Thymus (tissue), 14 donors: ENCODE data around the gene SPON2. TPM values are rescaled to one million over a fixed set of nuclear protein-coding genes. Genes with fewer than 3 reads are reported as not detected.

ENCODE experiments used
- DNase-seq, 9 donors: peaks; one replicate each; pipeline ENCODE4 v3.0.0-alpha.2; 2013; ENCODE audit warnings: low spot score in 9 of 9, low read depth in 6 of 9, missing footprints in 1 of 9
- H3K27ac ChIP-seq, 2 donors: one replicate each; pipeline ENCODE4 v1.5.1; 2013; ENCODE audit warnings: control low read depth in 1 of 2, low read depth in 1 of 2, low read length in 1 of 2, mild to moderate bottlenecking in 1 of 2, moderate library complexity in 1 of 2
- H3K27me3 ChIP-seq, 2 donors: one replicate each; pipeline ENCODE4 v1.5.1; 2013; ENCODE audit warnings: low read length in 1 of 2; ENCODE audit not compliant: control insufficient read depth in 2 of 2, insufficient read depth in 1 of 2
- H3K36me3 ChIP-seq, 2 donors: one replicate each; pipeline ENCODE4 v1.5.1; 2013; ENCODE audit warnings: low read length in 1 of 2, mild to moderate bottlenecking in 1 of 2, moderate library complexity in 1 of 2; ENCODE audit not compliant: control insufficient read depth in 2 of 2, insufficient read depth in 2 of 2
- H3K4me1 ChIP-seq, 2 donors: one replicate each; pipeline ENCODE4 v1.5.1; 2013; ENCODE audit warnings: low read length in 2 of 2; ENCODE audit not compliant: control insufficient read depth in 2 of 2, insufficient read depth in 2 of 2
- H3K4me3 ChIP-seq, 2 donors: one replicate each; pipeline ENCODE4 v1.5.1; 2013; ENCODE audit warnings: low read length in 2 of 2, control low read depth in 1 of 2, mild to moderate bottlenecking in 1 of 2
- H3K9me3 ChIP-seq, 2 donors: one replicate each; pipeline ENCODE4 v1.5.1; 2013; ENCODE audit warnings: low read length in 1 of 2, mild to moderate bottlenecking in 1 of 2; ENCODE audit not compliant: control insufficient read depth in 2 of 2, insufficient read depth in 1 of 2
- WGBS: extraction: QIAGEN DNeasy Blood & Tissue Kit; methylation state at CpG from one replicate; pipeline ENCODE4 v1.1.7; 2013; 5-methylcytosine and 5-hydroxymethylcytosine counted together
- long read RNA-seq, 10 donors: transcript quantifications; one replicate each; lab custom pipeline, GENCODE V29; 2026
- polyA plus RNA-seq: library from polyadenylated mRNA; stranded (reverse); fragments of 200-250 nt; gene quantifications from one replicate; pipeline ENCODE4 v1.2.3, GENCODE V29; 2013
- total RNA-seq: library from RNA; stranded (reverse); fragments of 120-200 nt; gene quantifications from one replicate; pipeline ENCODE4 v1.2.4, GENCODE V29; 2013
- donor health status: healthy.

Gene SPON2
- 5.3 TPM for total RNA-seq
- 48.2 TPM for polyA plus RNA-seq
- long read RNA-seq, donor 1 = 0 reads
- long read RNA-seq, donor 2 = 0 reads
- long read RNA-seq, donor 3, partial matches to known transcripts = 0 of 1 reads
- long read RNA-seq, donor 3, other reads (novel, unspliced or antisense) = 0 of 1 reads
- long read RNA-seq, donor 4 = 0 reads
- long read RNA-seq, donor 5, partial matches to known transcripts = 7 of 10 reads
- long read RNA-seq, donor 5, other reads (novel, unspliced or antisense) = 0 of 10 reads
- long read RNA-seq, donor 6, partial matches to known transcripts = 0 of 1 reads
- long read RNA-seq, donor 6, other reads (novel, unspliced or antisense) = 0 of 1 reads
- long read RNA-seq, donor 7 = 0 reads
- long read RNA-seq, donor 8, partial matches to known transcripts = 0 of 1 reads
- long read RNA-seq, donor 8, other reads (novel, unspliced or antisense) = 0 of 1 reads
- long read RNA-seq, donor 9, partial matches to known transcripts = 0 of 3 reads
- long read RNA-seq, donor 9, other reads (novel, unspliced or antisense) = 0 of 3 reads
- long read RNA-seq, donor 10 = 0 reads

GRCh38 chr4:1172228-1172851, at the start of gene SPON2:
TSS of gene SPON2 (minus strand) at chr4:1172583.
- peak in 1 of 9 donors; percentile 11 for DNase-seq
- H3K4me1 ChIP-seq = peaks cover 14 to 29% of the 10 kb centered on the region in 2 donors
- H3K4me3 ChIP-seq = peak within 1 kb of the TSS in 1 of 2 donors; percentile 40
- peaks cover 30 to 76% of the 10 kb centered on the region in 2 donors for H3K27me3 ChIP-seq
- H3K27ac ChIP-seq = no peak within 1 kb of the TSS
- no peaks in the 10 kb centered on the region for H3K9me3 ChIP-seq
- H3K36me3 ChIP-seq = no peaks in the 10 kb centered on the region
- 7% methylated on average over 54 of the region's 54 CpGs for WGBS

GRCh38 chr4:1221155-1221870, 48.9 kb upstream of the SPON2 start:
- WGBS = 94% methylated on average over 33 of the region's 33 CpGs
- peak overlapping the region; percentile 19 to 26 for H3K27ac ChIP-seq

DNA sequence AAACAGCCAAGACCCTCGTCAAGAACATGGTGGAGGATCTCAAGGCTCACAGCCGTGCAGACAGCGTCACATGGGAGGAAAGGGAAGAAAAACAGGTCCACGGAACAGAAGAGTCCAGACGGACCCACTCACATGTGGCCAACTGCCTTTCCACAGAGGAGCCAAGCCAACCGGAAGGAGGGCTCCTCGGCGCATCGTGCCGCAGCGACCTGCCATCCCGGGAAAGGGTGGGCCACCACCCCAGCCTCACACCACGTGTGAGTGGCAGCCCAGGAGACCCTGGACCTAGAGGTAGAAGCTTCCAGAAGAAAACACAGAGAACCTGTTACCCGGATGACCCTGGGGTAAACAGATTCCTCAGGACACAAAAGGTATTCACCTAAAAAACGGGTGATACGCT, 48.2 kb upstream of the SPON2 start:
- Histone ChIP-seq H3K27me3 (no peaks in the 10 kb centered on the region), H3K4me1 (peaks cover 8 to 37% of the 10 kb centered on the region in 2 donors), H3K4me3 (no peak overlapping the region), H3K9me3 (peaks cover 0 to 9% of the 10 kb centered on the region in 2 donors), H3K27ac (no peak overlapping the region), H3K36me3 (peaks cover 61 to 72% of the 10 kb centered on the region in 2 donors)
- 97% methylated on average over 16 of the region's 16 CpGs for WGBS
- no peak for DNase-seq

More at GRCh38 chr4:1221155-1221870, 48.9 kb upstream of the SPON2 start:
- no peaks in the 10 kb centered on the region for H3K27me3 ChIP-seq
- peaks cover 8 to 30% of the 10 kb centered on the region in 2 donors for H3K4me1 ChIP-seq
- H3K4me3 ChIP-seq = no peak overlapping the region
- peak in 1 of 9 donors; percentile 18 for DNase-seq
- H3K9me3 ChIP-seq = peaks cover 0 to 5% of the 10 kb centered on the region in 2 donors
- H3K36me3 ChIP-seq = peaks cover 61 to 70% of the 10 kb centered on the region in 2 donors

- H3K27me3 ChIP-seq = no peaks in the 10 kb centered on the region
- H3K27ac ChIP-seq = no peak overlapping the region
- peaks cover 0 to 9% of the 10 kb centered on the region in 2 donors for H3K9me3 ChIP-seq
- H3K4me3 ChIP-seq = no peak overlapping the region
- 98% methylated on average over 7 of the region's 7 CpGs for WGBS
- DNase-seq = no peak
- peaks cover 61 to 73% of the 10 kb centered on the region in 2 donors for H3K36me3 ChIP-seq
- H3K4me1 ChIP-seq = peaks cover 8 to 42% of the 10 kb centered on the region in 2 donors
Measured at GRCh38 chr4:1219566-1219950, 47.2 kb upstream of the SPON2 start.

DNA sequence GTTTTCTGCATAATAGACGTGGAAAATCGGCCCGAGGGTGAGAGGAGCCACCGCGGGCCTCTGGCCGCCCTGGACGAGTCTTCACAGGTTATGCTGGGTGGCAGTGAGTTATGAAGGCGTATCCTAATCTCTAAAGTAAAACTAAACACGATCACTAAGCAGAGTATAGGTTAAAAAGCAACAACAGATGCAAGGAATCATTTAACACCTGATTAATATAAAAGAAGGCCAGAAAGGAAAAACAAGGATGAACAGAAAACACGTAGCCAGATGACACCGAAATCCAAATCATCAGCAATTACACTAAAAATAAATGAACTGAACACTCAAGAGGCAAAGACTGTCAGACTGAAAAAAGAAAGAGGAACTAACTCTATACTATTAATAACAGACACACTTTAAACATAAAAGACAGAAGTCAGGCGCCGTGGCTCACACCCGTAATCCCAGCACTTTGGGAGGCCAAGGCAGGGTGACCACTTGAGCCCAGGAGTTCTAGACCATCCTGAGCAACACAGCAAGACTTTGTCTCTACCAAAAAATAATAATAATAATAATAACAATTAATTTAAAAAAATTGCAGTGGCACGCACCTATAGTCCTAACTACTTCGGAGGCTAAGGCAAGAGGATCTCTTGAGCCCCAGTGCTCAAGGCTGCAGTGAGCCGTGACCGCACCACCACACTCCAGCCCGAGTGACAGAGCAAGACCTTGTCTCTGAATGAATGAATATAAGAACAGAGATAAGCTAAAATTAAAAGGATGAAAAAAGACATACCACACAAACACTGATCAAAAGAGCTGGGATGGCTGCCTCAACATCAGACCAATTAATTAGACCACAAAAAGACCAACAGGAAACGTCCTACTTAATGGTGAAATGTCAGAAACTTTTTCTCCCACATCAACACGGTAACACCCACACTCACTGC, 46.5 kb upstream of the SPON2 start:
- peaks cover 0 to 9% of the 10 kb centered on the region in 2 donors for H3K9me3 ChIP-seq
- H3K27ac ChIP-seq = peak overlapping the region in 1 of 2 donors; percentile 47
- H3K36me3 ChIP-seq = peaks cover 61 to 73% of the 10 kb centered on the region in 2 donors
- 70% methylated on average over 21 of the region's 21 CpGs for WGBS
- no peak overlapping the region for H3K4me3 ChIP-seq
- DNase-seq = no peak
- no peaks in the 10 kb centered on the region for H3K27me3 ChIP-seq
- peaks cover 8 to 40% of the 10 kb centered on the region in 2 donors for H3K4me1 ChIP-seq

GRCh38 chr4:1217366-1217765, 45.0 kb upstream of the SPON2 start:
- Histone ChIP-seq H3K27ac (peak overlapping the region; percentile 75 to 78), H3K4me1 (peaks cover 8 to 38% of the 10 kb centered on the region in 2 donors), H3K4me3 (no peak overlapping the region), H3K36me3 (peaks cover 61 to 76% of the 10 kb centered on the region in 2 donors), H3K27me3 (no peaks in the 10 kb centered on the region), H3K9me3 (peaks cover 0 to 9% of the 10 kb centered on the region in 2 donors)
- 86% methylated on average over 27 of the region's 27 CpGs for WGBS
- no peak for DNase-seq

DNA sequence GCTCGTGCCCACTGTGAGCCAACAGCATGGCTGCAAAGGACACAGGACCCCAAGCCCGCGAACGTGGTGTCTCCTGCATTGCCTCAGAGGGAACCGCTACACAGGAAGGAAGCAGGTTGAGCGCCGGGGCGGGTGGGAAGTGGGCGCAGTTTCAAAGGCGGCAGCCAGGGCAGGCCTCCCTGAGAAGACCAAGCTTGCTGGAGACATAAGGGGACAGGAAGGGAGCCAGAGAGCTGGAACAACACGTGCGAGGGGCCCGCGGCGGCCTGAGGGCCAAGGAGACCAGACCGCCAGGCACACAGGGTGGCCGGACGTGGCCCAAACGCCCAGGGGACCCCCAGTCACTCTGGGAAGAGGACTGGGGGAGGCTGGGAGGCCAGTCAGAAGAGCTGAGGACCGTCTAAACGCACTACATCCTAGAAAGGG, 44.5 kb upstream of the SPON2 start:
- WGBS = 16% methylated on average over 21 of the region's 21 CpGs

DNA sequence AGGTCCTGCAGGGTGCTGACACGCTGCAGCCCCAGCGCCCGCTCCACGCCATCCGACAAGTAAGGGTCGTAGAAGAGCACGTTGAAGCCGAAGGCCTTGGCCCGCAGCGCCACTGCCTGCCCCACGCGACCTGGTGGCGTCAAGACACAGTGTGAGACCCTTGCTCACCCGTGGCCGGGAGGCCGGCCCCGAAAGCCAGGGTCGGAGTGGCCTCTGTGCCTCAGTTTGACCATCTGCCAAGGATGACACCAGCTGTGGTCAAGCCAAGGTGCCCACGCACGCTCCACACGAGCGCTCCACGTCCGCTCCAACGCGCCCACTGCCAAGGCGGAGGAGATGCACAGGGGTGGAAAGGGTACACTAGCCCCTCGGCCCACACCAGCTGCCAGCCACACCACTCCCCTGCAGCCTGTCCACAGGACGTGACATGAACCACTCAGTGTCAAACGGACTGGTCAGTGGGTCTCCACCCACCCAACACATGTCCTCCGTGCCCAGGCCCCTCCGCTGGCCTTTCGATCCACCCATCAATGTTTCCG, 43.8 kb upstream of the SPON2 start:
- H3K9me3 ChIP-seq = peaks cover 0 to 9% of the 10 kb centered on the region in 2 donors
- H3K27ac ChIP-seq = peak overlapping the region in 1 of 2 donors; percentile 75
- H3K27me3 ChIP-seq = no peaks in the 10 kb centered on the region
- no peak overlapping the region for H3K4me3 ChIP-seq
- no peak for DNase-seq
- WGBS = 97% methylated on average over 34 of the region's 34 CpGs
- peaks cover 8 to 34% of the 10 kb centered on the region in 2 donors for H3K4me1 ChIP-seq
- peaks cover 61 to 77% of the 10 kb centered on the region in 2 donors for H3K36me3 ChIP-seq

More for the DNA sequence above, 44.5 kb upstream of the SPON2 start:
- H3K36me3 ChIP-seq = peaks cover 61 to 79% of the 10 kb centered on the region in 2 donors
- H3K4me3 ChIP-seq = peak overlapping the region in 1 of 2 donors; percentile 14
- DNase-seq = peak; percentile 29 to 78 (median 47)
- peaks cover 8 to 37% of the 10 kb centered on the region in 2 donors for H3K4me1 ChIP-seq
- H3K9me3 ChIP-seq = peaks cover 0 to 9% of the 10 kb centered on the region in 2 donors
- H3K27ac ChIP-seq = peak overlapping the region; percentile 75 to 78
- H3K27me3 ChIP-seq = no peaks in the 10 kb centered on the region
